ENCODE results near the gene SLC27A2.

Gene SLC27A2

GRCh38 chr15:50190166-50190570, 8.2 kb downstream of the SLC27A2 start:
- no peak for DNase-seq (ENCODE audit: low read depth in 1 of 2, low spot score in 1 of 2)

- DNase-seq (ENCODE audit: low read depth in 1 of 2, low spot score in 1 of 2) = no peak
These were observed 8.7 kb downstream of the SLC27A2 start for GRCh38 chr15:50190723-50191122.

GRCh38 chr15:50192164-50192563, 10.2 kb downstream of the SLC27A2 start:
- DNase-seq (ENCODE audit: low read depth in 1 of 2, low spot score in 1 of 2) = no peak

GRCh38 chr15:50192926-50193620, 11.1 kb downstream of the SLC27A2 start:
- no peak for DNase-seq (ENCODE audit: low read depth in 1 of 2, low spot score in 1 of 2)

GRCh38 chr15:50202003-50202402, 20.0 kb downstream of the SLC27A2 start:
- no peak for DNase-seq (ENCODE audit: low read depth in 1 of 2, low spot score in 1 of 2)

GRCh38 chr15:50206020-50206419, 24.0 kb downstream of the SLC27A2 start:
- no peak for DNase-seq (ENCODE audit: low read depth in 1 of 2, low spot score in 1 of 2)

GRCh38 chr15:50209809-50210208, 27.8 kb downstream of the SLC27A2 start:
- no peak for DNase-seq (ENCODE audit: low read depth in 1 of 2, low spot score in 1 of 2)

GRCh38 chr15:50210462-50211157, 28.6 kb downstream of the SLC27A2 start:
- no peak for DNase-seq (ENCODE audit: low read depth in 1 of 2, low spot score in 1 of 2)

GRCh38 chr15:50218291-50218690, 36.3 kb downstream of the SLC27A2 start:
- no peak for DNase-seq (ENCODE audit: low read depth in 1 of 2, low spot score in 1 of 2)

GRCh38 chr15:50218691-50219090, 36.7 kb downstream of the SLC27A2 start:
- no peak for DNase-seq (ENCODE audit: low read depth in 1 of 2, low spot score in 1 of 2)

- no peak for DNase-seq (ENCODE audit: low read depth in 1 of 2, low spot score in 1 of 2)
These were observed 37.8 kb downstream of the SLC27A2 start for GRCh38 chr15:50219820-50220219.

- DNase-seq (ENCODE audit: low read depth in 1 of 2, low spot score in 1 of 2) = no peak
These were observed 40.2 kb downstream of the SLC27A2 start for GRCh38 chr15:50222181-50222580.

GRCh38 chr15:50224606-50225005, 42.6 kb downstream of the SLC27A2 start:
- no peak for DNase-seq (ENCODE audit: low read depth in 1 of 2, low spot score in 1 of 2)

GRCh38 chr15:50225057-50225456, 43.1 kb downstream of the SLC27A2 start:
- no peak for DNase-seq (ENCODE audit: low read depth in 1 of 2, low spot score in 1 of 2)

GRCh38 chr15:50225938-50226337, 43.9 kb downstream of the SLC27A2 start:
- DNase-seq (ENCODE audit: low read depth in 1 of 2, low spot score in 1 of 2) = no peak

GRCh38 chr15:50227076-50227475, 45.1 kb downstream of the SLC27A2 start:
- DNase-seq (ENCODE audit: low read depth in 1 of 2, low spot score in 1 of 2) = no peak

- DNase-seq (ENCODE audit: low read depth in 1 of 2, low spot score in 1 of 2) = no peak
These were observed 46.9 kb downstream of the SLC27A2 start for GRCh38 chr15:50228866-50229265.

GRCh38 chr15:50229336-50229735, 47.3 kb downstream of the SLC27A2 start:
- DNase-seq (ENCODE audit: low read depth in 1 of 2, low spot score in 1 of 2) = no peak

- DNase-seq (ENCODE audit: low read depth in 1 of 2, low spot score in 1 of 2) = no peak
These were observed 49.8 kb downstream of the SLC27A2 start for GRCh38 chr15:50231761-50232160.

GRCh38 chr15:50232791-50233190, 50.8 kb downstream of the SLC27A2 start:
- no peak for DNase-seq (ENCODE audit: low read depth in 1 of 2, low spot score in 1 of 2)

GRCh38 chr15:50233192-50233736, 51.3 kb downstream of the SLC27A2 start:
- DNase-seq (ENCODE audit: low read depth in 1 of 2, low spot score in 1 of 2) = no peak

GRCh38 chr15:50234764-50235163, 52.8 kb downstream of the SLC27A2 start:
- no peak for DNase-seq (ENCODE audit: low read depth in 1 of 2, low spot score in 1 of 2)

- DNase-seq (ENCODE audit: low read depth in 1 of 2, low spot score in 1 of 2) = no peak
These were observed 53.8 kb downstream of the SLC27A2 start for GRCh38 chr15:50235794-50236193.
